ENCODE results near the gene PCNX1.

Gene PCNX1

GRCh38 chr14:71136386-71137060, 229.3 kb downstream of the PCNX1 start:
- in situ Hi-C loops (cut with HindIII; ENCODE audit: low sequenced_read_pairs), result no loop called here
- no peak for TF ChIP-seq CTCF (IDR thresholded peaks at IDR 0.05; ENCODE audit: low read depth, low read length, missing control alignments)
- no peak for DNase-seq (ENCODE audit: low read depth)
- no peak overlapping the region for H3K4me3 ChIP-seq (ENCODE audit: low read depth, low read length)

- no peak for TF ChIP-seq CTCF (IDR thresholded peaks at IDR 0.05; ENCODE audit: low read depth, low read length, missing control alignments)
- in situ Hi-C loops (cut with HindIII; ENCODE audit: low sequenced_read_pairs), result no loop called here
- H3K4me3 ChIP-seq (ENCODE audit: low read depth, low read length), result no peak overlapping the region
- no peak for DNase-seq (ENCODE audit: low read depth)
Measured at GRCh38 chr14:71137536-71138447, 230.5 kb downstream of the PCNX1 start.

GRCh38 chr14:71138448-71139293, 231.4 kb downstream of the PCNX1 start:
- in situ Hi-C loops (cut with HindIII; ENCODE audit: low sequenced_read_pairs), result no loop called here
- peak; percentile 90 for TF ChIP-seq CTCF (IDR thresholded peaks at IDR 0.05; ENCODE audit: low read depth, low read length, missing control alignments)
- DNase-seq (ENCODE audit: low read depth), result no peak
- H3K4me3 ChIP-seq (ENCODE audit: low read depth, low read length), result no peak overlapping the region

GRCh38 chr14:71139294-71139946, 232.2 kb downstream of the PCNX1 start:
- in situ Hi-C loops (cut with HindIII; ENCODE audit: low sequenced_read_pairs), result no loop called here
- no peak for TF ChIP-seq CTCF (IDR thresholded peaks at IDR 0.05; ENCODE audit: low read depth, low read length, missing control alignments)
- no peak overlapping the region for H3K4me3 ChIP-seq (ENCODE audit: low read depth, low read length)
- DNase-seq (ENCODE audit: low read depth), result no peak

- in situ Hi-C loops (cut with HindIII; ENCODE audit: low sequenced_read_pairs), result no loop called here
- H3K4me3 ChIP-seq (ENCODE audit: low read depth, low read length), result no peak overlapping the region
- no peak for DNase-seq (ENCODE audit: low read depth)
- TF ChIP-seq CTCF (IDR thresholded peaks at IDR 0.05; ENCODE audit: low read depth, low read length, missing control alignments), result no peak
Measured at GRCh38 chr14:71140157-71140556, 232.9 kb downstream of the PCNX1 start.
